GM19035 (cell line): ENCODE results near the gene AGO4.
"Not testable (repeated sequence)": the region's sequence is repeated elsewhere in the genome, so short reads cannot be mapped to it uniquely, and the experiment has no call there.

Experiments used
- ATAC-seq: cut with Tn5 transposase; IDR thresholded peaks from one replicate; pipeline ENCODE4 v1.9.1; 2021; ENCODE audit not compliant: unreplicated experiment

AGO4 gene

GRCh38 chr1:35810096-35810881 lies 2.5 kb downstream of the AGO4 start:
- no peak for ATAC-seq

GRCh38 chr1:35812754-35813153 lies 4.9 kb downstream of the AGO4 start:
- not testable (repeated sequence) for ATAC-seq

GRCh38 chr1:35825255-35825654 lies 17.4 kb downstream of the AGO4 start:
- no peak for ATAC-seq

- ATAC-seq, result no peak
Measured at GRCh38 chr1:35832276-35832905, 24.6 kb downstream of the AGO4 start.

GRCh38 chr1:35833395-35833794 lies 25.6 kb downstream of the AGO4 start:
- ATAC-seq, result no peak

- no peak for ATAC-seq
Measured at GRCh38 chr1:35834218-35834617, 26.4 kb downstream of the AGO4 start.

GRCh38 chr1:35835398-35835797 lies 27.6 kb downstream of the AGO4 start:
- no peak for ATAC-seq

- no peak for ATAC-seq
Measured at GRCh38 chr1:35836734-35837133, 28.9 kb downstream of the AGO4 start.

- no peak for ATAC-seq
Measured at GRCh38 chr1:35838693-35839245, 31.0 kb downstream of the AGO4 start.

- no peak for ATAC-seq
Measured at GRCh38 chr1:35844826-35845225, 37.0 kb downstream of the AGO4 start.

- no peak for ATAC-seq
Measured at GRCh38 chr1:35845766-35846165, 38.0 kb downstream of the AGO4 start.

- ATAC-seq, result no peak
Measured at GRCh38 chr1:35847935-35848565, 40.2 kb downstream of the AGO4 start.

- ATAC-seq, result no peak
Measured at GRCh38 chr1:35850051-35850450, 42.2 kb downstream of the AGO4 start.

- no peak for ATAC-seq
Measured at GRCh38 chr1:35850716-35851115, 42.9 kb downstream of the AGO4 start.

- ATAC-seq, result no peak
Measured at GRCh38 chr1:35851132-35851869, 43.5 kb downstream of the AGO4 start.

GRCh38 chr1:35852241-35852640 lies 44.4 kb downstream of the AGO4 start:
- ATAC-seq, result no peak

- ATAC-seq, result no peak
Measured at GRCh38 chr1:35854989-35855700, 47.3 kb downstream of the AGO4 start.

GRCh38 chr1:35856964-35857363 lies 49.1 kb downstream of the AGO4 start:
- no peak for ATAC-seq

- no peak for ATAC-seq
Measured at GRCh38 chr1:35857830-35858229, 50.0 kb downstream of the AGO4 start.

GRCh38 chr1:35860696-35861095 lies 52.9 kb downstream of the AGO4 start:
- no peak for ATAC-seq

- no peak for ATAC-seq
Measured at GRCh38 chr1:35863136-35863535, 55.3 kb downstream of the AGO4 start.
